Karpas-422 (cell line): ENCODE results near the gene WASHC2C. TPM values are rescaled to one million over a fixed set of nuclear protein-coding genes. Genes with fewer than 3 reads are reported as not detected.
"Not testable (repeated sequence)": the region's sequence is repeated elsewhere in the genome, so short reads cannot be mapped to it uniquely, and the experiment has no call there.

ENCODE experiments used
- DNase-seq: peaks from one replicate; pipeline ENCODE4 v3.0.0-alpha.2; 2015
- H2AFZ ChIP-seq: fragments of 200-600 bp; sonication (generic); 2 replicates; pipeline ENCODE4 v1.6.1; 2014; ENCODE audit warnings: antibody characterized with exemption, low read length, mixed read lengths
- H3K27ac ChIP-seq: fragments of 200-600 bp; sonication (generic); 2 replicates; pipeline ENCODE4 v1.5.1; 2014; ENCODE audit warnings: mild to moderate bottlenecking, low read length, moderate library complexity
- H3K27me3 ChIP-seq: fragments of 200-600 bp; sonication (generic); 2 replicates; pipeline ENCODE4 v1.6.1; 2014; ENCODE audit warnings: low read length, mixed read lengths
- H3K36me3 ChIP-seq: fragments of 200-600 bp; sonication (generic); 2 replicates; pipeline ENCODE4 v1.6.1; 2014; ENCODE audit warnings: low read length, mixed read lengths; ENCODE audit not compliant: insufficient read depth
- H3K4me1 ChIP-seq: fragments of 200-600 bp; sonication (generic); 2 replicates; pipeline ENCODE4 v1.6.1; 2014; ENCODE audit warnings: mild to moderate bottlenecking, low read length, mixed read lengths
- H3K4me2 ChIP-seq: fragments of 200-600 bp; sonication (generic); 2 replicates; pipeline ENCODE4 v1.6.1; 2014; ENCODE audit warnings: low read length, low read depth, mild to moderate bottlenecking; ENCODE audit not compliant: poor library complexity, severe bottlenecking
- H3K4me3 ChIP-seq: fragments of 200-600 bp; sonication (generic); 2 replicates; pipeline ENCODE4 v1.5.1; 2014; ENCODE audit warnings: mild to moderate bottlenecking, antibody characterized with exemption, low read length, mixed read lengths
- H3K79me2 ChIP-seq: fragments of 200-600 bp; sonication (generic); 2 replicates; pipeline ENCODE4 v1.6.1; 2014; ENCODE audit warnings: mild to moderate bottlenecking, low read length, mixed read lengths
- H3K9ac ChIP-seq: fragments of 200-600 bp; sonication (generic); 2 replicates; pipeline ENCODE4 v1.6.0; 2014; ENCODE audit warnings: low read length
- H3K9me2 ChIP-seq: fragments of 200-600 bp; sonication (generic), shearing (Covaris generic); replicated peaks from 2 replicates; pipeline ENCODE4 v1.6.0; 2014; ENCODE audit warnings: mild to moderate bottlenecking, low read length, moderate library complexity; ENCODE audit not compliant: insufficient read depth
- H3K9me3 ChIP-seq: fragments of 300-700, 200-600 bp; sonication (generic); 2 replicates; pipeline ENCODE4 v1.6.1; 2014; ENCODE audit warnings: low read length, mixed read lengths
- H4K20me1 ChIP-seq: fragments of 200-600 bp; sonication (generic); 2 replicates; pipeline ENCODE4 v1.6.1; 2014; ENCODE audit warnings: mild to moderate bottlenecking, antibody characterized with exemption, low read length, low read depth; ENCODE audit not compliant: insufficient read depth
- total RNA-seq: library from RNA; depleted of rRNA; stranded (reverse); fragments of >200 nt; shearing (Covaris generic); gene quantifications from 2 replicates; pipeline ENCODE4 v1.2.3, GENCODE V29; 2014; ENCODE audit warnings: low replicate concordance; rRNA removed

WASHC2C gene, protein sequence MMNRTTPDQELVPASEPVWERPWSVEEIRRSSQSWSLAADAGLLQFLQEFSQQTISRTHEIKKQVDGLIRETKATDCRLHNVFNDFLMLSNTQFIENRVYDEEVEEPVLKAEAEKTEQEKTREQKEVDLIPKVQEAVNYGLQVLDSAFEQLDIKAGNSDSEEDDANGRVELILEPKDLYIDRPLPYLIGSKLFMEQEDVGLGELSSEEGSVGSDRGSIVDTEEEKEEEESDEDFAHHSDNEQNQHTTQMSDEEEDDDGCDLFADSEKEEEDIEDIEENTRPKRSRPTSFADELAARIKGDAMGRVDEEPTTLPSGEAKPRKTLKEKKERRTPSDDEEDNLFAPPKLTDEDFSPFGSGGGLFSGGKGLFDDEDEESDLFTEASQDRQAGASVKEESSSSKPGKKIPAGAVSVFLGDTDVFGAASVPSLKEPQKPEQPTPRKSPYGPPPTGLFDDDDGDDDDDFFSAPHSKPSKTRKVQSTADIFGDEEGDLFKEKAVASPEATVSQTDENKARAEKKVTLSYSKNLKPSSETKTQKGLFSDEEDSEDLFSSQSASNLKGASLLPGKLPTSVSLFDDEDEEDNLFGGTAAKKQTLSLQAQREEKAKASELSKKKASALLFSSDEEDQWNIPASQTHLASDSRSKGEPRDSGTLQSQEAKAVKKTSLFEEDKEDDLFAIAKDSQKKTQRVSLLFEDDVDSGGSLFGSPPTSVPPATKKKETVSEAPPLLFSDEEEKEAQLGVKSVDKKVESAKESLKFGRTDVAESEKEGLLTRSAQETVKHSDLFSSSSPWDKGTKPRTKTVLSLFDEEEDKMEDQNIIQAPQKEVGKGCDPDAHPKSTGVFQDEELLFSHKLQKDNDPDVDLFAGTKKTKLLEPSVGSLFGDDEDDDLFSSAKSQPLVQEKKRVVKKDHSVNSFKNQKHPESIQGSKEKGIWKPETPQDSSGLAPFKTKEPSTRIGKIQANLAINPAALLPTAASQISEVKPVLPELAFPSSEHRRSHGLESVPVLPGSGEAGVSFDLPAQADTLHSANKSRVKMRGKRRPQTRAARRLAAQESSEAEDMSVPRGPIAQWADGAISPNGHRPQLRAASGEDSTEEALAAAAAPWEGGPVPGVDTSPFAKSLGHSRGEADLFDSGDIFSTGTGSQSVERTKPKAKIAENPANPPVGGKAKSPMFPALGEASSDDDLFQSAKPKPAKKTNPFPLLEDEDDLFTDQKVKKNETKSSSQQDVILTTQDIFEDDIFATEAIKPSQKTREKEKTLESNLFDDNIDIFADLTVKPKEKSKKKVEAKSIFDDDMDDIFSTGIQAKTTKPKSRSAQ (N-terminal part only)
- 30.7 and 30.9 TPM in 2 replicates for total RNA-seq

DNA sequence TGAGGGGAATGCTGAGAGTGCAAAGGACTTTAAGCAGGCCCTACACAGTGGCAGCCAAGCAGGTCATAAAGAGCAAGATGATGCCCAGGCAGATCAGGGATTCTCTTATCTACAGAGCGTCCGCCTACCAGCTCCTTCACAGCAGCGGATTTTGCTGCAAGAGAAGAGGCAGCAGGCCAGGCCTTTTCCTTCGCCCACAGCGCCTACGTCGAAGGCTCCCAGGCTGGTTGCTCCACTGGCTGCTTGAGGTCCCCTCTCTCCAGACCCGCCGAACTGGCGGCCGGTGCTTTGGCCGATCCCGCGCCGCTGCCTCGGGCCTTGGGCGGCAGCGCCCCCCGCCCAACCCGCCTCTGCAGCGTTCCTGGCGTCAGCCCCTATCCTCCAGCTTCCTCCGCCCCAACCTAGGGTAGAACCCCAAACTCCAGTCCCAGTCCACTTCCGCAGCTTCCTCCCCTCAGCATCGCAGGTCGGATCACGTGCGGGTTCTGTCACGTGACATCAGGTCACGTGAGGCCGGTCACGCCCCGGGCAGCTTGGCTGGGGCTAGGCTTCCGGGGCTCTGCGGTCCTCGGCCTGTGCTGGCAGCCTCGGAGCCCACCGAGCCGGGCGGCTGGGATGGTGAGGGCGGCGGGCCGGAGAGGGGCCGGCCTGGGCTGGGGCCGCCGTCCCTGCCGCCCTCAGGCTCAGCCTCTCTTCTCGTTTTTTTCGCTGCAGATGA lies at the start of gene WASHC2C:
Gene WASHC2C (plus strand): TSS at position 564 of the 718 bp plus-strand sequence. CDS start 52 bp downstream, at position 616.
- not testable (repeated sequence) for H3K4me1 ChIP-seq, H3K79me2 ChIP-seq, H3K36me3 ChIP-seq, H3K9me3 ChIP-seq, H3K27me3 ChIP-seq, H4K20me1 ChIP-seq, H3K9me2 ChIP-seq, H3K27ac ChIP-seq
- H3K4me2 ChIP-seq, result peak within 1 kb of the TSS; percentile 80
- peak within 1 kb of the TSS; percentile 73 for H3K4me3 ChIP-seq
- H3K9ac ChIP-seq, result peak within 1 kb of the TSS; percentile 78
- H2AFZ ChIP-seq, result peak within 1 kb of the TSS; percentile 81; the same call in 1 of the 2 replicates
- DNase-seq, result peak; percentile 97

DNA sequence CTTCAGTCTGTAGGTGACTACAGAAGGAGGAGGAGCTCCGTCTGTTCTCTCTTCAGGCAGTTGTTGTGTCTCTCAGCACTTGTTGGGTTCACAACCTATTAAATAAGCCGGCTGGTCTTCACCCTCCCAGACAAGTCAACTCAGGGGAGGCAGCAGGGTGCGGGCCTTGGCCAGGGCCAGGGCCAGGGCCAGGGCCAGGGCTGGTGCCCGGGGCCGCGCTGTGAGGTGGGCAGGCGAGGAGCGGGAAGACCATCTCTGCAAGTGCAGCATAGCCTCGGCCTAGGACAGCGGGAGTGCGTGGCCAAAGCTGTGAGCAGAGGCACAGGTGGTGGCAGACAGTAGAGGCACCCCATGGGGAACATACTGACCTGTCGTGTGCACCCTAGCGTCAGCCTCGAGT lies 48.6 kb upstream of the WASHC2C start:
- H3K27ac ChIP-seq, H3K9me3 ChIP-seq, H3K36me3 ChIP-seq, H4K20me1 ChIP-seq, H3K9me2 ChIP-seq, H3K79me2 ChIP-seq, H3K4me2 ChIP-seq, H3K4me3 ChIP-seq, H3K4me1 ChIP-seq, H3K9ac ChIP-seq, H2AFZ ChIP-seq, DNase-seq, H3K27me3 ChIP-seq: not testable (repeated sequence)

DNA sequence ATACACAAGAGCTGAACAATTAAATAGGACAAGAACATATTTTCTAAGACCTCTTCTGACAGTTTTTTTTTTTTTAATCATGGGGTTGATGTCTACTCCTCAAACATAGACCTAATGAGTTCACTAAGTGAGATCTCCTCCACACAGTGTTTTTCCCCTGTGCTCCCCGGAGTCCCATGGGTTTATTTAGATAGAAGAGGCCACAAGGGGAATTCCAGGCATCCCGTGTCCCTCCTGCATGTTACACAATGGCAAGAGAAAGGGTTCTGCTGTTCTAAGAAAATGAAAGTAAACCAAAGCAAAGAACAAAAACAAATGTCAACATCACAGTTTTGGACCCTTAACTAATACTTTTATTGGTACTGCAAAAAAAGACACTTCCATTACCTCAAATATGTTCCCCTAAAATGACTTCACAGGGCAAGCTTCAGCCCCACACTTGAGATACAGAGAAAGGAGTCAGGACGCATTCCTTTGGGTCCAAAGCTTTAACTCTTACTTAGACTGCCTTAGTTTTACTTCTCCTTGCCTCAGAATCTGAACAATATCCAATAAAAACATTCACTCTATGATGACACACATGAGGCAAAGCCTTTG lies 16.8 kb upstream of the WASHC2C start:
- H3K9ac ChIP-seq, H3K27me3 ChIP-seq, H3K9me3 ChIP-seq, H3K36me3 ChIP-seq, H3K79me2 ChIP-seq, H3K27ac ChIP-seq, DNase-seq, H3K9me2 ChIP-seq, H3K4me1 ChIP-seq, H2AFZ ChIP-seq, H4K20me1 ChIP-seq, H3K4me2 ChIP-seq, H3K4me3 ChIP-seq: not testable (repeated sequence)

DNA sequence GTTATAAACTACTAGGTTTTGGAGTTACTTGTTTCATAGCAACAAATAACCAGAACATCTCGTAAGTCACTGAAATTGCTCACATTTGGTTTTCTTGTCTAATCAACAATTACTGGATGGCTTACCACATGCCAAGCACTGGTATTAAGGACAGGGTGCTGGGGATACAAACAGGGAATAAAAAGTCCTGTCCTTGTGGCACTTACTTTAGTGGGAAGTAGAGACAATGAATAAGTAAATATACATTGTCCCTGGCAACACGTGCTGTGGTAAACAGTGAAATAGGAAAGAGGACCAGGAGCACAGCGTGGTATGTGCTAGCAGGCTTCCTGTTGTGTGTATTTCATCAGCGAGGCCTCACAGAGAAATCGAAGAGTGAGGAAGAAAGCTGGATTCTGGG lies 15.8 kb upstream of the WASHC2C start:
- not testable (repeated sequence) for H2AFZ ChIP-seq, H3K36me3 ChIP-seq, H4K20me1 ChIP-seq, H3K79me2 ChIP-seq, H3K9me2 ChIP-seq, H3K9me3 ChIP-seq, H3K4me3 ChIP-seq, H3K9ac ChIP-seq, H3K4me1 ChIP-seq, H3K27ac ChIP-seq, H3K27me3 ChIP-seq, DNase-seq, H3K4me2 ChIP-seq

DNA sequence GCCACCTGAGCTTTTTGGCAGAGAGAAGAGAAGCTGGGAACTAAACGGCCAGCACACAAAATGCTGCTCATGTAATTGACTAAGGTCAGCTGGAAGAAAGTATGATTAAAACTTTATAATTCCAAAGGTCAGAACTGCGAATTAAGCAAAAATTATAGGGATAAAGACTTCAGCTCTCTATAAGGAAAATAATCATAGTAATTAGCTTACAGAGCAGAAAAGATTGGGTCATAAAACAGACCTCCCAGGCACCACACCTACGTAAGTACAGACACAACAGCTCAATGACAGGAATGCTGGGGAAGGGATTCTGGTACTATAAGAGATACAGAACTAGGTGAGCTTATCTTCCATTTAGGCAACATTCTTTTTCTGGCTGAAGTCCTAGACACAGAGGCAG lies 10.0 kb upstream of the WASHC2C start:
- H3K4me3 ChIP-seq, H3K27me3 ChIP-seq, H3K9ac ChIP-seq, H3K4me1 ChIP-seq, H3K36me3 ChIP-seq, H2AFZ ChIP-seq, DNase-seq, H3K4me2 ChIP-seq, H4K20me1 ChIP-seq, H3K9me3 ChIP-seq, H3K9me2 ChIP-seq, H3K27ac ChIP-seq, H3K79me2 ChIP-seq: not testable (repeated sequence)

DNA sequence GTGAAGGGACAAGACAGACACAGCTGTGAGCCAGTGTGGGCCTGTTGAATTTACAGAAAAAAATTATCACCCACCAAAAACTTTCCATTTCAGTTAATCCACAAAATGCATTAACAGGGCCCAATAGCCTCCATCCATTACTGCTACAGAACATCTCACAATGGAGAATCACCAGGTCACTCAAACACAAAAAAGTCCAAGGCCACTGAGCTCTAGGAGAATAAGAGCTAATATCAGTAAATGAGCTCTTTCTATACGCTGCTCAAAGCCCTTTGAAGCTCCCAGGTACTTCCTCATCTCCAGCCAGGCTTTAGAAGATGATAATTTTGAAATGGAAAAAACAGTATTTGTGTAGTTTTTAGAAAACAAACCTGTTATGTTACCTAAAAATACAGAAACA lies 9.4 kb upstream of the WASHC2C start:
- H4K20me1 ChIP-seq, H3K9me2 ChIP-seq, H3K27ac ChIP-seq, H3K4me2 ChIP-seq, H3K4me1 ChIP-seq, H3K9ac ChIP-seq, H3K4me3 ChIP-seq, H3K36me3 ChIP-seq, H3K79me2 ChIP-seq, DNase-seq, H3K9me3 ChIP-seq, H3K27me3 ChIP-seq, H2AFZ ChIP-seq: not testable (repeated sequence)

DNA sequence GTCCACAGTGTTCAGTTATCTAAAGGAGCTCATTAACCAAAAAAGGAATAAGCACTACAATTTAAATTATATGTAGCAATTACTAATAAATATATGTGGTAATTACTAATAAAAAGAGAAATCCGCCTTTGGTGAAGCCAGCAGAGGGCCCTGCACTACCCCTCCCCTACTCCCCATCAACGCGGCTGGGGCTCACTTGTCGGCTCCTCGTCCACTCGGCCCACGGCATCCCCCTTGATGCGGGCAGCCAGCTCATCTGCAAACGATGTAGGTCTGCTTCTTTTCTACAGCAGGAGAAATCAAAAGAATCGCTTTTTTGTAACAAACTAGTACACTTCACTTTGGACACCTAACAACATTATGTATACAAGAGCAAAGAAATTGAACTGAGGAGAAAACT lies 5.6 kb upstream of the WASHC2C start:
- H4K20me1 ChIP-seq, H2AFZ ChIP-seq, H3K79me2 ChIP-seq, H3K36me3 ChIP-seq, DNase-seq, H3K27me3 ChIP-seq, H3K4me2 ChIP-seq, H3K9me2 ChIP-seq, H3K27ac ChIP-seq, H3K9ac ChIP-seq, H3K9me3 ChIP-seq, H3K4me1 ChIP-seq, H3K4me3 ChIP-seq: not testable (repeated sequence)
